Breast epithelium (tissue), 4 donors: ENCODE measurements around the gene ZCCHC3. TPM values are rescaled to one million over a fixed set of nuclear protein-coding genes. Genes with fewer than 3 reads are reported as not detected.

Experiments
- DNase-seq, 2 donors: peaks; one replicate each; pipeline ENCODE4 v3.0.0-alpha.2; 2019; ENCODE audit warnings: low spot score in 2 of 2
- H3K27ac ChIP-seq, 2 donors: fragments of 200-600 bp; sonication (generic) in 1 of 2; one replicate each; pipeline ENCODE4 v1.5.1; 2016 to 2019; ENCODE audit warnings: mild to moderate bottlenecking in 1 of 2
- H3K27me3 ChIP-seq, 2 donors: fragments of 200-600 bp; sonication (generic) in 1 of 2; one replicate each; pipeline versions ENCODE4 v1.5.1 to v1.6.0; 2017 to 2019; ENCODE audit warnings: control low read depth in 1 of 2, mild to moderate bottlenecking in 1 of 2
- H3K36me3 ChIP-seq: fragments of 200-600 bp; one replicate; pipeline ENCODE4 v1.5.1; 2019
- H3K4me1 ChIP-seq, 2 donors: fragments of 200-600 bp; sonication (generic); one replicate each; pipeline ENCODE4 v1.5.1; 2016 to 2019; ENCODE audit warnings: control low read depth in 1 of 2
- H3K4me3 ChIP-seq, 3 donors: fragments of 200-600 bp; sonication (generic); 1 replicate in 2 of 3; 2 replicates in 1 of 3; pipeline ENCODE4 v1.5.1; 2016 to 2019; ENCODE audit warnings: mild to moderate bottlenecking in 3 of 3, moderate library complexity in 2 of 3
- H3K9me3 ChIP-seq, 2 donors: fragments of 200-600 bp; sonication (generic) in 1 of 2; one replicate each; pipeline ENCODE4 v1.5.1; 2016 to 2019; ENCODE audit warnings: control low read depth in 1 of 2
- CTCF ChIP-seq, 3 donors: fragments of 450-650 bp; IDR thresholded peaks; one replicate each; pipeline ENCODE4 v1.5.1; 2016 to 2017; ENCODE audit warnings: antibody characterized with exemption in 3 of 3, mild to moderate bottlenecking in 3 of 3, moderate library complexity in 3 of 3
- POLR2A ChIP-seq: fragments of 450-650 bp; IDR thresholded peaks from one replicate; pipeline ENCODE4 v1.6.1; 2016; ENCODE audit warnings: antibody characterized with exemption, mild to moderate bottlenecking, moderate library complexity
- POLR2AphosphoS5 ChIP-seq, 3 donors: sonication (generic); formaldehyde crosslinking; IDR thresholded peaks; one replicate each; pipeline ENCODE4 v1.6.1; 2017; ENCODE audit warnings: antibody characterized with exemption in 3 of 3
- intact Hi-C: fragments of 100-400 bp; cut with DNase I; formaldehyde crosslinking; loops from one replicate; pipeline ENCODE4 v1.15.1; 2023; ENCODE audit warnings: low total_unique reads
- total RNA-seq, 3 donors: library from RNA; depleted of rRNA; stranded (reverse); fragments of >200 nt; gene quantifications; one replicate each; pipeline ENCODE4 v1.1.0, GENCODE V29; 2016

ZCCHC3 gene
- total RNA-seq, 3 donors from 2014 or later: 10.1 to 14.0 (median 11.5) TPM

DNA sequence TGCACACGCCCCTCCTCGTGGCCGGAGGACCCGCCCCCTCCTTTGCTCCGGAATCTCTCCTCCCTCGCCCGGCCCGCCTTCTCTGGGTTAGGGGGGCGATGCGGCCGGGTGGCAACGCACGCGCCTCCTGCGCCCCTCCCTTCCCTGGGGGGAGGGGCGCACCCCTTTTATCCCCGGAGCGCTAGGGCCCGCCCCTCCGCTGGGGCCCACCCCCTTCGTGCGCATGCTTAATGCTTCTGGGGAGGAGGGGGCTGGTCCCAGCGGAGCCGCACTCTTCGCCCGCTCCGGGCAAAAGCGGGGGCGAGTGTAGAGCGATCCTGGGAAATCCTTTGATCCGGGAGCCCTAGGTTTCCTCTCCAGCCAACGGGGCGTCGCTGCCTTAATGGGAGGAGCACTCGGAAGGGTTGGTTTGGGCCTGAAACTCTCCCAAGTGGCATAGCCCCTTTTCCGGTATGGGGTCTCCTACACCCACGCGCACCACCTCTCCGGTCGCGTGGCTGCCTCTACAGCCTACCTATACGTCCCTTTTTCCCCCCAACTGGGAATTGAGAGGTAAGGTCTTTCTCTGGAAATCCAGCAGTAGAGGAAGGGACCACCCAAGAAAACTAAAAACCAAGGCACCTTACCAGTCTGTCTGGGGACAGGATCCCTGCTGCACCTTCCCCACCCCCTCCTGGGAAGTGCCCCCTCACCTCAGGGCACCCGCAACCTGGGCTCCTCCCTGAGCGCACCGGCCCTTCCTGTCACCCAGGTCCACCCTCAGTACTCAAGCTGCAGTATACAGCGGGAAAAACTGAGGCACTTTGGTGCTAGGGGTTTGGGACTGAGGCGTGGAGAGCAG is 30.0 kb downstream of the ZCCHC3 start:
- Histone ChIP-seq H3K9me3 (no peaks in the 10 kb centered on the region), H3K4me3 (peak overlapping the region; percentile 68 to 86 (median 79)), H3K27me3 (no peaks in the 10 kb centered on the region), H3K36me3 (no peaks in the 10 kb centered on the region), H3K27ac (peak overlapping the region; percentile 88 to 98), H3K4me1 (peaks cover 4 to 6% of the 10 kb centered on the region in 2 donors)
- TF ChIP-seq POLR2AphosphoS5 (IDR thresholded peaks at IDR 0.05): peak; percentile 14 to 58 (median 38)
- TF ChIP-seq CTCF (IDR thresholded peaks at IDR 0.05): no peak
- DNase-seq: peak; percentile 82 to 87
- intact Hi-C loops: no loop called here

GRCh38 chr20:328027-328974 is 30.9 kb downstream of the ZCCHC3 start:
- peak overlapping the region; percentile 68 to 86 (median 79) for H3K4me3 ChIP-seq
- peak overlapping the region; percentile 88 to 98 for H3K27ac ChIP-seq
- H3K9me3 ChIP-seq: no peaks in the 10 kb centered on the region
- TF ChIP-seq CTCF (IDR thresholded peaks at IDR 0.05) (no peak), POLR2AphosphoS5 (IDR thresholded peaks at IDR 0.05) (no peak), POLR2A (no peak)
- DNase-seq: no peak
- no peaks in the 10 kb centered on the region for H3K27me3 ChIP-seq
- H3K36me3 ChIP-seq: no peaks in the 10 kb centered on the region
- peaks cover 4 to 6% of the 10 kb centered on the region in 2 donors for H3K4me1 ChIP-seq
- intact Hi-C loops: no loop called here

DNA sequence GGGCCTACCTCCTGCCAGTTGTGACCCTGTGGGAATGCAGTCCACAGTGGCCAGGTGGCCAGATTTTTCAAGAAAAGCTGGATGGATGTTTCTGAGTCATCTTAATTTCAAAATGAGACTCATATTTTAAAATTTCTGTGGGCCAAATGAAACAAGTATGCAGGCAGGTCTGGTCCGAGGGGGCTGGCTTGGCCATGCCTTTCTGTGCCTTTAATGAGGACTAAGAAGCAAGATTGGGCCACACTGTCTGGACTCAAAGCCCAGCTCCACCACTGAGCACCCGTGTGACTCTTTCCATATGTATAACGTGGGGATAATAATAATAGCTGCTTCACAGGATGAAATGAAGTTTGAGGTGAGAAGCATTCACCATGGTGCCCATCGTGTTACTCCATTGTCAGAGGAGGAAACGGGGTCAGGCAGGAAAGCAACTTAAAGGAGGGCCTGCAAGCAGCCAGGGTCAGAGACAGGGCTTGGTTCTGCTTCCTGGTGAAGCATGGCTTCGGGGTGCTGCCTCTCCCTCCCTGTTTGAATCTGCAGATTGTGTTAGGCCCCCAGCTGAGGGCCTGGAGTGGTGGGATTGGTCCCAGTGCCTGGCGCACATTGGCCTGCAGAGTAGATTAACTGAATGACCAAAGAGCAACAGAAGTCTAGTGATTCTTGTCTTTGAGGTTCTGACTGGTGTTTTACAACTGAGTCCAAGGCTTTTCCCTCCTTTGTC is 31.8 kb downstream of the ZCCHC3 start:
- no peak for DNase-seq
- H3K9me3 ChIP-seq: no peaks in the 10 kb centered on the region
- H3K27me3 ChIP-seq: no peaks in the 10 kb centered on the region
- intact Hi-C loops: no loop called here
- no peak overlapping the region for H3K4me3 ChIP-seq
- peak overlapping the region; percentile 68 to 88 for H3K27ac ChIP-seq
- peaks cover 4 to 6% of the 10 kb centered on the region in 2 donors for H3K4me1 ChIP-seq
- TF ChIP-seq CTCF (IDR thresholded peaks at IDR 0.05) (no peak), POLR2AphosphoS5 (IDR thresholded peaks at IDR 0.05) (no peak), POLR2A (no peak)
- H3K36me3 ChIP-seq: no peaks in the 10 kb centered on the region

DNA sequence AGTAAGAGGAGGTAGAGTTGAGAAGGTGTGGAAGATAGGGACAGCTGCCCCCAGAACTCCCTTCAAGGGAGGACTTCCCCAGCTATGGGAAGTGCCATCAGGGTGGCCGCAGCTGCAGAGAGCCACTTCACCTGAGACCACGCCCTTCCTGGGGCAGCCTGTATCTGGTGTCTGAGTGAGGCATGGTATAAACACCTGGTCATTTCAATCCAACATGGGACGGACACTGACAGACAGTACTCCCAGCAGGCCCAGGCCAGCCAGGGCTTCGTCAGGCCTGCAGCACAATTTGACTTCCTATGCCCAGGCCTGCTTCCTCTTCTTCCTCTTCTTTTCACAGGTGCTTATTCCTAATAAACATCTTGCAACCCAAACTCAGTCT is 32.5 kb downstream of the ZCCHC3 start:
- TF ChIP-seq POLR2A: no peak
- TF ChIP-seq CTCF (IDR thresholded peaks at IDR 0.05): no peak
- TF ChIP-seq POLR2AphosphoS5 (IDR thresholded peaks at IDR 0.05): no peak
- Histone ChIP-seq H3K4me3 (no peak overlapping the region), H3K9me3 (no peaks in the 10 kb centered on the region), H3K36me3 (no peaks in the 10 kb centered on the region), H3K4me1 (peaks cover 4 to 6% of the 10 kb centered on the region in 2 donors), H3K27ac (peak overlapping the region in 1 of 2 donors; percentile 88), H3K27me3 (no peaks in the 10 kb centered on the region)
- intact Hi-C loops: no loop called here
- no peak for DNase-seq
